GM21529 (cell line): ENCODE measurements around the gene KRT83.
"Not testable (repeated sequence)": the region's sequence is repeated elsewhere in the genome, so short reads cannot be mapped to it uniquely, and the experiment has no call there.

Experiments used
- ATAC-seq: cut with Tn5 transposase; IDR thresholded peaks from one replicate; pipeline ENCODE4 v1.9.1; 2021; ENCODE audit not compliant: unreplicated experiment

The KRT83 gene

DNA sequence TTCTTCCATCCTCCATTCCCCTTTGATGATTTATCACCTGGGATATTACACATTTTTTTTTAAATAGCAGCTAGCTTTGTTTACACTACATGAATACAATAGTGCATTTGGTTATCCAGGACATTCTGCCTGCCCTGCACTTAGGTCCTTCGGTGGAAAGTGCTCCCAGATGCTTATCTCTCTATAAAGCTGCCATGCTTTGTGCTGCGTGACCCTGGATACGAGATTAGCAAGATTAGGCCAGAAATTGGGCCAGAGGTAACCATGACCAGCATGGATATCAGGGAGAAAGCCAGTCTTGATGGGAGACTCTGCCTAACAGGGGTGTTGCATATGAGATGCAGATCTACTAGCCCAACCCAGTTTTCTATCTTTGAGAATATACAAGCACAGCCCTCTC, 12.1 kb upstream of the KRT83 start:
- ATAC-seq, result no peak

DNA sequence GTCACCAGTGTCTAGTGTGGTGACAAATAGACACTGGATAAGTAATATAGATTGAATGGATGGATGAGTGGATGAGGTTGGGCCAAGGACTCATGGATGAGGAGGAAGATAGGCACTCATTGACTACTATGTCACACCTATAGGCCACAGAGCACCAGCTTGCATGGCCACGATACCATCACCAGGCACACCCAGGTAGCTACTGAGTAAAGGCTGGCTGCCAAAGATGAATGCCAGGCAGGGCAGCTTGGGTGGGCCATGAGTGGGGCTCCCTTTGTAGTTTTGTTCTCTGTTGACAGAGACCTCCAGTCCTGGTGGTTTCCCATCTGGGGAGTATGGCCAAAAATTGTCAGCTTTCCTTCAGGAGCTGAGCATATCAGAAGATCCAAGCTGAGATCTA, 11.2 kb upstream of the KRT83 start:
- no peak for ATAC-seq

DNA sequence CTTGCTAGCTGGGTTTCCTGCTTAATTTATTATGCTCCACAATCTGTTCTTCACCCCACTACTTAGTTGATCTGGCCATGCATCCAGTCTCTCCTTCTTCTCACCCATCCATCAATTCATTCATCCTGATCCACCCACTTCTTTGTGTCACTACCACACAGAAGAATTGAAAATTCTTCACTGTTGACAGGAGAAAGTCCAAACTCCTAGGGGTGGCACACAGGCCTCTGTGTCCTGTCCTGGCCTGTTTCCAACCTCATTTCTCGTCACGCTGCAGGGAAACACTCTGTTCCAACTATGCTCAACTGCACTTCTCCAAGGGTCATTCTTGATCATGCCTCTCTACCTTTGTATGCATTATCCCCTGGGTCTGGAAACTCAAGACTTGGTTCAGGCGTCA, 10.6 kb upstream of the KRT83 start:
- no peak for ATAC-seq

DNA sequence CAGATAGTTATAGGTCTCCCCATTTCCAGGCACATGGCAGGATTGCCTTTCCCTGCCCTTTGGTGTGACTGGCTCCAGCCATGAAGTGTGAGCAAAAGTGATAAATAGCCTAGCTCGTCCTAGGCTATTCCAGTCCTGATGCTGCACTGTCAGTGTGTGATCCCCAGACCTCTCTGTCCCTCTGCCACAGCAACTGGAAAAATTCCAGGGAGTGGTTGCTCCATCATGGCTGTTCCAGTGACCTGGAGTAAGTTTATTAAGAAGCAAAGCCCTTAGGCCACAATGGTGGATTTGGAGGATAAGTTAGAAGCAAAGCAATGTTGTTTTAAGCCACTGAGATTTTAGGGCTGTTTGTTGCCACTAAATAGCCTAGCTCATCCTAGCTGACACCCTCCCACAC, 9.8 kb upstream of the KRT83 start:
- ATAC-seq, result no peak

DNA sequence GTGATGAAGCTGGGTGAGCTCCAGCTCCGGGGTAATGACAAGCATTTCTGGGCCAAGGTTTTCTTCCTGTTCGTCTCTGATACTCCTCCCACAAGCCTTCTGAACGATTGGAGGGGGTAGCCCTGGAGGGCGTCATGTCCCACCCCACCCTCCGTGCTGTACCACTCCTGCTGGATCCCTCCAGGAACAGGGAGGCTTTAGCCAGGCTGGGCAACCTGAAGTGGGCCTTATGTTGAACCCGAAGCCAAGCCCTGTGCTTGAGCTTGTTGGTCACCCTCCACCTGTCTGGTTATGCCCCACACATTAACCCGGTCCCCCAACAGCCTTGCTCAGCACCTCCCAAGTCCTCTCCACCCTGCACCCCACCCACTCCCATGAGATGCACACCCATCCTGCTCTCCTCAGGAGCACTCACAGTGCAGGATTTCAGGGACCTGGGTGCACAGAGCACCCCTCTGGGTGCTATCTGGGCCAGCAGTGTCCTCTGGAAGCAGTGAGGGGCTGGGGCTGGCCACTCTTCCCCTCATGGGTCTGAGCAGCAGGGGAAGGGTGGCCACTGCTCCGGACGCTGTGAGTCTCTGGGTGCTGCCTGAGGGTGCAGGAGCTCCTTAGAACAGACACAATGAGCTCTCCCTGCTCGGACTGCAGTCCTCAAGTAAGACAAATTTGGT, 6.8 kb upstream of the KRT83 start:
- no peak for ATAC-seq

DNA sequence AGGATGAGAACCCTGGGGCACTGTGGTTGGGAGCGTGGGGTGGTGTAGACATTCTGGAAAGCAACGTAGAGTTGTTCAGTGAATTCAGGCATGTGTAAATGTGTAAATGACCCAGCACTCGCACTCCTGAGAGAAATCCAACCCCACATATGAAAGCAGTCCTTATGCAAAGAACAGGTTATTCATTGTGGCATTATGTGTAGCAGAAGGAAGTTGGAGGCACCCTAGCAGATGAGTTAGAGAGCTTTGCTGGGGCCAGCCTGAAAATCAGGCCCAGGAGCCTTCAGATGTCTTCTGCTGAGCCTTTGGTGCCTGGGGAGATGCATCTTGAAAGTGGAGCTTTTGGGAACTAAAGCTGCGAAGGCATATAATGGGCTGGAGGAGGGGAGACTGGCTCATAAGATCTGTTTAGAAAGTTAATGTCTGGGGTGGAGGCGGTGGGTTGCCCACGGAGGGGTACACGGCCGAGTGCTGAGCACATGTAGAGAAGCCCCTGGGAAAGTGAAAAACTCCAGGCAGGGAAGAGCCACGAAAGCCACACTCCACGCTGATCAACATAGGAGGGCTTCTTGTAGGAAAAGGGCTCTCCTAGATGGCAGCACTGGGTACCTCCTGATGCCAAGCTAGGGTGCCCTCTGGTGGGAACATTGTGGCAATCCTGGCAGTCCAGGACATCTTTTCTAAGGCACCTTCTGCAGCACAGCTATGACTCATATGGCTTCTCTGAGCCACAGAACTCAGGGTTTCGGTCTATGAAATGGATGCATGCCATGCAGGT, 6.0 kb upstream of the KRT83 start:
- ATAC-seq, result peak; percentile 95

DNA sequence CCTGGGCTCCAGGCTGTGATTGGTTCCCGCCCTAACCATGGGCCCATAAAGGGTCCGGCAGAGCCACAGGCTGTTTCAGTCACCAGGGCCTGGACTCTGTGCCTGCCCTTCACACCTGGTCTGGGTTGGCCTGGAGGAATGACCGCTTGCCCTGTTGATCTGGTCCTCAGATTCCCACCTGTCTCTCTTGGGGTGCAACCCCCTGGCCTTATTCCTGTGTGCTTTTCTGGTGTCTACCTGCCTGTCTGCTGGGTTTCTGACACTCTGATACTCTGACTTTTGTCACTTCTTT, 2.9 kb upstream of the KRT83 start:
- ATAC-seq, result no peak

DNA sequence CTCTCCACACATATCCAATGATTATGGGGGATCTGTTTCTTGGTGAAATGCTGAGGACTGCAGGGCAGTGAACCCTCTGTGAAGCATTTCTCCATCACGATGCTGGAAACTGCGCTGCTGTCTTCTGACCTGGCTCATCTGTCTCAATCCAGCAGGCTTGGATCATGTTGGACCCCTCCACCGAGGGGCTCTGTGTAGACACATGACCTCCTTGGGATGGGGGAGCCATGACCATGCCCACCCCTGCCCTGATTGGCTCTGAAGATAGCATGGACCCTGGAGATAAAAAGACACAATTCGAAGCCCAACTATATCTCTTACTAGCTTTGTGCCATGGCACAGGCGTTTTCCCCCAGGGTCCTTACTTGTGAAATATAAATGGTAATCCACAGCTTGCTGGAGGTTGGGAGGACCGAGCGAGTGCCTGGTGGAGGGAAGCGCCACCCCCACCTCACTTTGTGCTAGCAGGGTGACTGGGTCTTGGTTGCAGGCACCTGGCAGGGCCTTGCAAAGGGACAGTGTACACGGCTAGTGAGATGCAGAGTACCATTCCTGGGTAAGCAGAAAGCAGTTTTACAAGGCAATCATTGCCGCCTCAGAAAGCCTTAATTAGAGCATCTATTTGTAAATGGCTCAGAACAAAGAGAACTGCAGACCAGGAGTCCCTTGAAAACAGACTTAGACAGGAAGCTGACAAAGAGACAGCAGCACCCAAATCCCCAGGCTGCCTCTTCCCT, 2.4 kb upstream of the KRT83 start:
- no peak for ATAC-seq

DNA sequence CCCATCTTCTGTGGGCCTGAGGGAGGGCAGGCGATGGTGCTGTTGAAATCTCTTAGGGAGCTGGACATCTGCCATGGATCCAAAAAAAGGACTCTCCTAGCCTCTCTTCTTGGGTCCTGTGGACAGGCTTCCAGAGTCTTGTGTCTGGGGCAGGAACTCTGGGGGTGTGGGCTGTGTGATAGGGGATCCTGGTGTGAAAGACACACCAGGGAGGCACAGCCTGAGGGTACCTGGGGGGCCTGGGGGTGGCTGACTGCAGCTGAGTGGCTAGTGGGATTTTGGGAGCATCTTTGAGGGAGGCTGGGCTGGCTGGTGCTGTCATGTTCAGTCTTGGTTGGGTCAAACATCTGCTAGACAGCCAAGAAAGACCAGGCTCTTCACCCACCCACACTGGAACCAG, 1.8 kb upstream of the KRT83 start:
- no peak for ATAC-seq

DNA sequence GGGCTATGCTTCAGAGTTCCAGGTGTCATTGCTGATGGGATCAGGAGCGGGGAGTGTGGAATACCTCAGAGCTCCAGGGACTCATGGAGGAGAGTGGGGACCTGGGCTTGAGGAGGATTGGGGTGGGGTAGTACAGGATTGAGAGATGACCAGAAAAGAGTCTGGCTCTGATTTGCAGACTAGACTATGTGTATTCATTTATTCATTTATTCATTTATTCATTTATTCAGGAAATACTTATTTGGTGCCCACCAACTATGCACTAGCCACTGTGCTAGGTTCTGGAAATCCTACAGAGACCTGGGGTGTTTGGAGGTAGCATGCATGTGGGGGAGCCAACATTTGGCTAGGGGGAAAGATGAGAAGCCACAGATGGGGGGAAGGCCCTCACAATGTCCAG, 871 bp upstream of the KRT83 start:
- ATAC-seq, result no peak

DNA sequence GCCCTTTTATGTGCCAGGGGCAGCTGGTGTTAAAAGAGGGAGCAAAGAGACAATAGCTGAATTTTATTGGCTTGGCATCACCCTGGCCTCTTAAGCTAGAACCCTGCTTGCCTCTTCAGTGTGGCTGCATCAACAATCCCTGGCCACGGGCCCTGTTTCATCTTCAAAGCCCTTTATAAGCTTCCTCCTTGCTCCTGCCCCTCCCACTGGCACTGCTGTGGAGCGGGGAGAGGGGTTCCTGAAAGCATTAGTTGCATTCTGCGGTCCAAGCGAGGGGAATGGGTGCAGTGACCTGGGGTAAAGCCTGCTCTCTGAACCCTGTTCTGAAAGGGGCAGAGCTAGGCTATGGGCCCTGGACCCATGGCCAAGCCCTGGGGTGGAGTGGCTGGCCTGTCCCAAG, 220 bp upstream of the KRT83 start:
- no peak for ATAC-seq

DNA sequence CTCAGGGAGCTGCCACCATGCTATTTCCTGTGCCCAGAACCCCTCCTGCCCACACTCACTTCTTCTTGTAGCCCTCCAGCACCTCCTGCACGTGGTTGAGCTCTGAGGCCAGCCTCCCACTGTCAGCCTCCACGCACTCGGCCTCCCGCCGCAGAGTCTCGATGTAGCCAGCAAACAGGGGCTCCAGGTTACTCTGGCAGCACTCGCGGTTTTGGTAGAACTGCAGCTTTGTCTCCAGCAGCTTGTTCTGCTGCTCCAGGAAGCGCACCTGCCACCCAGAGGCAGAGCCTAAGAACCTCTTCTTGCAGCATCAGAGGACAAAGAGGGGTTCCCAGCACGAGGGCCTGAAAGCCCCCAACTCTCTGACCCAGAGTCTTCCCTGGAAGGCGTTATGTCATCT, 2.1 kb downstream of the KRT83 start:
- ATAC-seq, result no peak

DNA sequence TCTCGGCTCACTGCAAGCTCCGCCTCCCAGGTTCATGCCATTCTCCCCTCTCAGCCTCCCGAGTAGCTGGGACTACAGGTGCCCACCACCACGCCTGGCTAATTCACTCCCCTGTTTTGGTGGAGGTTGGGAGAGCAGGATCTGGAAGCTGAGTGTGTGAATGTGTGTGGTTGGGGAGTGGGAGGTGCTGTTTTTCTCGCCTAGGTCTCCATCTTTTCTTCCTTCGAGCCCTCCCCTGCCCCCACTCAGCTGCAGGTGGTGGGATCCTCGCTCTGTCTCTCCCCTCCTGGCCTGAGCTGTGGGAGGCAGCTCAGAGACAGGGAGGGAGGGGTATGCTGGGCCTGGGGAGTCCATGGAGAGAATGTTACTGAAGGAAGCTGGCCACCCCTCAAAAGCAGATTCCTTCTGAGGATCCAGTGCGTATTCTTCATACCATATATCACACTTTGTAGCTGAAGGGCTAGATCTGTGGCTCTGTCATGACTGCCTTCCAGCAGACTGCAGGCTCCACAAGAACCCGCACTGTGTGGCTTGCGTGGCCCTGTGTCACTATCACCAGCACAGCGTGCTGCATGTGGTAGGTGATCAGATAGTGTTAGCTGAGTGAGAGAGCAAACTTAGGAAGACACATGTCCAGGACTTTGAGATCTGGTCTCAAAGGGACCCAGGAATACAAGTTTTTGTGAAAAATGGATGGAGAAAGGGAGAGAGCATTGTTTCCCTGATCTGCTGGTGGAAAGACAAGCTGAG, 2.8 kb downstream of the KRT83 start:
- no peak for ATAC-seq

DNA sequence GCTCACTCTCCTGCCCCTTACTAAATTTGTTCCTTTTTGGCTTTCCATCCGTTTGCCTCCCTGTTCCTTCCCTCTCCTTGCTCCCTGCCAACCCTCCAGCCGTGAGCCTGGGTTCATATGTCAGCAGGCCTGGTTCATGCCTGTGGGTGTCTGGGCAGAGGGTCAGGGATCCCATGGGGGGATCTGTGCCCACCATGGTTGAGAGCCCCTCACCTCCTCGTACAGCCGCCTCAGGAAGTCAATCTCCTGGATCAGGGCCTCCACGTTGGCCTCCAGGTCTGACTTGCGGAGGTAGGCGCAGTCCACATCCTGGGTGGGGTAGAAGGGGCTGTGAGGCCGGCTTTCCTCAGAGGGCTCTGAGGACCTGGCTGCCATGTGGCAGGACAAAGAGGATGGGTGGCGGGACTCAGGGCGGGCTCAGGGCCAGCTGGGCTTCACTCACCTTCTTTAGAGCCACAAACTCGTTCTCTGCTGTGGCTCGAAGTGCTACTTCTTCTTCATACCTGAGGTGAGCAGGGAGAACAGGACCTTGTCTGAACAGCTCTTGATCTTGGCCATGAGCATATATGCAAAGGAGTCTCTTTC, 3.6 kb downstream of the KRT83 start:
- ATAC-seq, result no peak

DNA sequence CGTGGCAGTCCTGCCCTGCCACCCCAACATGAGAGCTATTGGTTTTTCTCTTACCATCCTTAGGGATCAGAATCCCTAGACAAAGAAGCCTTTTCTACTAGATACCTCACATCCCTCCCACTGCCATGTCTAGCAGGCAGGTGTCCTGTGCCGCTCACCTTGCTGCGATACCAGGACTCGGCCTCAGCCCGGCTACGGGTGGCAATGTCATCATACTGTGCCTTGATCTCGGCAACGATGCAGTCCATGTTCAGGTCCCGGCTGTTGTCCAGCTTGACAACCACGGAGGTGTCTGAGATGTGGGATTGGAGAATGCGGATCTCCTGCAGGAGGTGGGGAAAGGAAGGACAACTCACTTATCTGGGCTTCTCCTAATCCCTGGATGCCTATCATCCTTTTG, 4.5 kb downstream of the KRT83 start:
- ATAC-seq, result no peak

DNA sequence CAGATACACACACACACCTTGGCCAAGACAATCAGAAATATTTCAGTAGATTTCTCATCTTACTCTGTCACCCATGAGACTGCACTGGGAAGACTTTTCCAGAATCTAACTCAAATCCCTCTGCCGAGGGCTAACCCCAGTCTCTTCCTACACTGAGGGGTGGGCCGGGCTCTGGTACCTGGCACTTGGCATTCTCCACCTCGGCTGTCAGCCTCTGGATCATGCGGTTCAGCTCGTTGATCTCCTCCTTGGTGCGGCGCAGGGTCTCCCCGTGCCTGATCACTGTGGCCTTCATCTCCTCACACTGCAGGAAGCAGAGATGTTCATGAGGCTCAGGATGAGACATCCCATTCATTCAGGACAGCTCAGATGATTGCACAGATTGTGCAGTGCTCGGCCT, 4.9 kb downstream of the KRT83 start:
- ATAC-seq, result no peak

DNA sequence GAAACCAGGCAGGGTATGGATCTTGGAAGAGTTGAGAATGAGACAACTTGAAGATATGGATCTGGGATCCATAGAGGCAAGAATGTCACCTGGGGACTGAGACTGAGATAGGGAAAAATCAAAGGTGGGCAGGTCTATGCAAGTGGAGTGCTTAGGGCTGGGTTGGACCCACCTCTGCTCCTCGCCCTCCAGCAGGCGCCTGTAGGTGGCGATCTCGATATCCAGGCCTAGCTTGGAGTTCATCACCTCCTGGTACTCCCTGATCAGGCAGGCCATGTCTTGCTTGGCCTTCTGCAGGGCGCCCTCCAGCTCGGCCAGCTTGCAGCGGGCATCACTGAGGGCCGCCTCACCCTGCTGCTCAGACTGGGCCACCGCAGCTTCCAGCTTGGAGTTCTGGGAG, 5.5 kb downstream of the KRT83 start:
- not testable (repeated sequence) for ATAC-seq

DNA sequence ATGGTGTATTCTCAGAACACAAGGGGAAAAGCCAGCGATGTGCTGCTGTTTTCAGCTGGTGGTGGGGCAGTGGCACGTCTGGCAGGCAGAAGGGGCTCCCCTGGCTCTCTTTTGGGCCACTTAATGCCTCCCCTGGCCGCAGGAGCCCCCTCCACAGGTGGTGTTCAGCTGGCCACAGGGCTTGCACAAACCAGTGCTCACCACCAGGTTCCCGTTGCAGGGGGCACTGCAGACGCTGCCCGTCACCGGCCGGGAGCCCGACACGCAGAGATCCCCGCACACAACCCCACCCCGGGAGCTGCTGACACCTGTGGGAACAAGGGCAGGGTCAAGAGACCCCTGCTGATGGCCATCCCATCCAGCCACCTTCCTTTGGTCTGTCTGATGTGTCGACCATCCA, 6.7 kb downstream of the KRT83 start:
- no peak for ATAC-seq

DNA sequence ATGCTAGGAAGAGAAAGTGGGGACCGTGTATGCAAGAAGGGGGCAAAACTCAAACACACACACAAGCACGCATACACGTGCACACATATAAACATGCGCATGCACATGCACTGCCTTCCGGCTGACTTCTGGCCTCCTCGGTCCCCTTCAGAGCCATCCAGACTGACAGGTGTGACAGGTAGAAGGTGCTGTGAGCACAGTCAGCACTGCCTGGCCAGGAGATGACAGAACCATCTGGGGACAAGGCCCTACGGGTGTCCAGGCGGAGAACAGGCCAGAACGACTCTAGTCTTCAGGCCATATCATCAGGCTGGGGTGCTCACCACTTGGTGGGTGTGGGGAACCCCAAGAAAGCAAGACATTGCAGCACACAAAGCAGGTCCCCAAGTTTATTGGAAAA, 7.3 kb downstream of the KRT83 start:
- ATAC-seq, result no peak

DNA sequence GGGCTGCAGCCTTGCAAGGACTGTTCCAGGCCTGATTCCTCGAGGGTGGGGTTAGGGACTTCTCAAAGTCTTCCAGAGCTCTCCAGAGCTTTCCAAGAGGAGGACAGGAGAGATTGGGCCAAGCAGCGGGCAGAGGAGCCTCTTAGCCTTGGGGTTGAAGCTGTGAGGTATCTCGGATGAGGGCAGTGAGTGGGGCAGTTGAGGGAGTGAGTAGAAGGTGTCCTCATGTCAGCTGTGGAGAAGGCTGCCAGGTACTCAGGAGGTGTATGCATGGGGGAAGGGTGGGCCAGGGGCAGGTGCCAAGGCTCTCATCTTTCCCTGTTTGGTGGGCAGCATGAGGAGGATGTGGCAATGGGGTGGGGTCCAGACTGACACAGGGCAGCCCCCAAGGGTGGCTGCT, 7.7 kb downstream of the KRT83 start:
- no peak for ATAC-seq

DNA sequence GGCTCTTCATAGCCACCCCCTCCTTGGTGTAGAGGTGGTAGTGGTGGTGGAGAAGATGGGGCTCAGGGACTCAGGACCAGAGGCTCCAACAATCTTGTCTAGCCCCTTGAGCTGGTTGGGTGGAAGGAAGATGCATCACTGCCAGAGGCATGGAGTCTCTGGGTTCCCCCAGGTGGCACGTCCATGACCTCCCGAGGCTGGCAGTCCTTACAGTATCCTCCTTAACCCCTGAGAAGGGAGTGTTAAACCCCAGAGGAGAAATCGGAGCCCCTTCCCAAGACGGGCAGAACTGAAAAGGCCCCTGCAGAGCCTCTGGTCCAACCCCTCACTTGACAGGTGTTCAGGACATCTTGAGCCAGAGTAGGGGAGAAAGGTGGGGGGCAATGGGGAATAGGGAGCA, 9.1 kb downstream of the KRT83 start:
- no peak for ATAC-seq
